ENCODE results near the gene RIMBP2. TPM values are rescaled to one million over a fixed set of nuclear protein-coding genes. Genes with fewer than 3 reads are reported as not detected.

RIMBP2 gene
- total RNA-seq, 1 donor from 2014 or later, result 20.5 TPM

DNA sequence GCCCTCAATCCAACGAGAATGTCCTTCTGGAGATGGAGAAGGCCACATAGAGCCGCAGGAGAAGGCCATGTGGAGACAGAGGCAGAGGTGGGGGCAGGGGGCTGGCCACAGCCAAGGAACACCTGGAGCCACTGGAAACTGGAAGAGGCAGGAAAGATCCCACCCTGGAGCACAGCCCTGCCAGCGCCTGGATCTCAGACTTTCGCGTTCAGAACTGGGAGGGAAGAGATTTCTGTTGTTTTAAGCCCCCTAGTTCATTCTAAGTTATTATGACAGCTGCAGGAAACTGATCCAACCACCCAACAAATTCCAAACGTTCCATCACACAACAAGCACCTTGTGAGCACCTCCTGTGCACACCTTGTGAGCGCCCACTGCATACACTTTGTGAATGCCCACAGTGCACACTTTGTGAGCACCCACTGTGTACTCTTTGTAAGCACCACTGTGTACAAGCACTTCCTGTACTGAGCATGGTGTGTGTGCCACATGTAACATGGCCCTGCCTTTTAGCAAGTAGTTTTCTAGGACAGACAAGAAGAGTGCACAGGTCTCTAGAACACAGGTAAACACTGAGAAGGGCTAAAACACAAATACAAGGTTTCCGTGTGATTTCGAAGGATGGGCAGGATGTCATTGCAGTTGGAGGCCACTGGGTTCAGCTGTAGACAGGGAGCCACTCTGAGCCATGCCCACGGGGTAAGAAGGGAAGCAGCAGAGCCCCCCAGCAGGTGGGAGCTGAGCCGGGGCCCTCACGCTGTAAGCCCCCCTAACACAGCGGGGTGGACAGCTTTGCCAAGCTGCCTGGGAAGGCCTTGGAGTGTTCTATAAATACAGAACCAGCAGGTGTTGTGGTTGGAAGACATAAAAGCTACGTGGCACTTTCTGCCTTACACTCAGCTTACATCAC lies 15.4 kb downstream of the RIMBP2 start:
- H3K4me1 Mint-ChIP-seq (ENCODE audit: low read depth, unreplicated experiment), result peaks cover 9% of the 10 kb centered on the region
- H3K27me3 Mint-ChIP-seq (ENCODE audit: unreplicated experiment), result no peaks in the 10 kb centered on the region
- no peak for DNase-seq
- no peak overlapping the region for H3K4me3 Mint-ChIP-seq (ENCODE audit: unreplicated experiment)
- H3K36me3 Mint-ChIP-seq (ENCODE audit: unreplicated experiment), result peaks cover 6% of the 10 kb centered on the region
- H3K9me3 Mint-ChIP-seq (ENCODE audit: unreplicated experiment), result peaks cover 12% of the 10 kb centered on the region
- TF ChIP-seq CTCF (IDR thresholded peaks at IDR 0.05; ENCODE audit: partially characterized antibody, unreplicated experiment), result no peak
- no peak overlapping the region for H3K27ac Mint-ChIP-seq (ENCODE audit: unreplicated experiment)

DNA sequence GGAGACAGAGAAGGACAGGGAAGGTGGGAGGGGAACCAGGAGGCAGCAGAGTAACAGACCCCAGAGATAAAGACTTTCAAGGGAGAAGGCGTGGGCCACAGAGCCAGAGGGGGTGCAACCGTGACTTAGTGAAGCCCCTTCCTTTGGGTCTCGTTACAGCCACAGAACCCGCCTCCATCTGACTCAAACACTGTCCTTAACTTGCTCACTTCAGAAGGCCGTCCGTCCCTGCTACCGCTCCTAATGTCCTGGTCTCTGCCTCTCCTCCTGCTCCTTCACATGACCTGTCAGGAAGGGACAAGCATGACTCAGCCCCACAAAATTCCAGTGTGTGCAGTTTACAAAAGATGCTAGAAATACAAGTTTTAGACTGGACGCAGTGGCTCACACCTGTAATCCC lies 18.0 kb downstream of the RIMBP2 start:
- no peak for TF ChIP-seq CTCF (IDR thresholded peaks at IDR 0.05; ENCODE audit: partially characterized antibody, unreplicated experiment)
- Mint-ChIP-seq H3K9me3 (ENCODE audit: unreplicated experiment) (peaks cover 7% of the 10 kb centered on the region), H3K36me3 (ENCODE audit: unreplicated experiment) (peaks cover 7% of the 10 kb centered on the region), H3K4me1 (ENCODE audit: low read depth, unreplicated experiment) (no peaks in the 10 kb centered on the region), H3K27me3 (ENCODE audit: unreplicated experiment) (no peaks in the 10 kb centered on the region), H3K4me3 (ENCODE audit: unreplicated experiment) (no peak overlapping the region), H3K27ac (ENCODE audit: unreplicated experiment) (no peak overlapping the region)
- DNase-seq, result no peak

- peaks cover 7% of the 10 kb centered on the region for H3K36me3 Mint-ChIP-seq (ENCODE audit: unreplicated experiment)
- TF ChIP-seq CTCF (IDR thresholded peaks at IDR 0.05; ENCODE audit: partially characterized antibody, unreplicated experiment), result no peak
These were observed 19.6 kb downstream of the RIMBP2 start for GRCh38 chr12:130696379-130697100.

GRCh38 chr12:130695061-130695460 lies 21.0 kb downstream of the RIMBP2 start:
- DNase-seq, result no peak
- H3K36me3 Mint-ChIP-seq (ENCODE audit: unreplicated experiment), result peaks cover 7% of the 10 kb centered on the region

More at GRCh38 chr12:130696379-130697100, 19.6 kb downstream of the RIMBP2 start:
- peaks cover 10% of the 10 kb centered on the region for H3K9me3 Mint-ChIP-seq (ENCODE audit: unreplicated experiment)
- no peaks in the 10 kb centered on the region for H3K4me1 Mint-ChIP-seq (ENCODE audit: low read depth, unreplicated experiment)
- no peaks in the 10 kb centered on the region for H3K27me3 Mint-ChIP-seq (ENCODE audit: unreplicated experiment)
- no peak overlapping the region for H3K4me3 Mint-ChIP-seq (ENCODE audit: unreplicated experiment)
- no peak overlapping the region for H3K27ac Mint-ChIP-seq (ENCODE audit: unreplicated experiment)
- no peak for DNase-seq

More at GRCh38 chr12:130695061-130695460, 21.0 kb downstream of the RIMBP2 start:
- H3K4me3 Mint-ChIP-seq (ENCODE audit: unreplicated experiment), result no peak overlapping the region
- no peak for TF ChIP-seq CTCF (IDR thresholded peaks at IDR 0.05; ENCODE audit: partially characterized antibody, unreplicated experiment)
- no peaks in the 10 kb centered on the region for H3K27me3 Mint-ChIP-seq (ENCODE audit: unreplicated experiment)
- no peak overlapping the region for H3K27ac Mint-ChIP-seq (ENCODE audit: unreplicated experiment)
- peaks cover 6% of the 10 kb centered on the region for H3K9me3 Mint-ChIP-seq (ENCODE audit: unreplicated experiment)
- H3K4me1 Mint-ChIP-seq (ENCODE audit: low read depth, unreplicated experiment), result no peaks in the 10 kb centered on the region

Measured in glutamatergic neuron (in vitro differentiated cells).